Measurements from ENCODE around the gene CCNY.

GRCh38 chr10:35396560-35397434, 60.5 kb downstream of the CCNY start:
- TF ChIP-seq, protein P1, sequence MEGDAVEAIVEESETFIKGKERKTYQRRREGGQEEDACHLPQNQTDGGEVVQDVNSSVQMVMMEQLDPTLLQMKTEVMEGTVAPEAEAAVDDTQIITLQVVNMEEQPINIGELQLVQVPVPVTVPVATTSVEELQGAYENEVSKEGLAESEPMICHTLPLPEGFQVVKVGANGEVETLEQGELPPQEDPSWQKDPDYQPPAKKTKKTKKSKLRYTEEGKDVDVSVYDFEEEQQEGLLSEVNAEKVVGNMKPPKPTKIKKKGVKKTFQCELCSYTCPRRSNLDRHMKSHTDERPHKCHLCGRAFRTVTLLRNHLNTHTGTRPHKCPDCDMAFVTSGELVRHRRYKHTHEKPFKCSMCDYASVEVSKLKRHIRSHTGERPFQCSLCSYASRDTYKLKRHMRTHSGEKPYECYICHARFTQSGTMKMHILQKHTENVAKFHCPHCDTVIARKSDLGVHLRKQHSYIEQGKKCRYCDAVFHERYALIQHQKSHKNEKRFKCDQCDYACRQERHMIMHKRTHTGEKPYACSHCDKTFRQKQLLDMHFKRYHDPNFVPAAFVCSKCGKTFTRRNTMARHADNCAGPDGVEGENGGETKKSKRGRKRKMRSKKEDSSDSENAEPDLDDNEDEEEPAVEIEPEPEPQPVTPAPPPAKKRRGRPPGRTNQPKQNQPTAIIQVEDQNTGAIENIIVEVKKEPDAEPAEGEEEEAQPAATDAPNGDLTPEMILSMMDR (IDR thresholded peaks at IDR 0.05), result no peak
- TF ChIP-seq POLR2A (IDR thresholded peaks at IDR 0.05), result no peak

Data from Peyer's patch (tissue), 4 donors.